AG08395 (cell line): Measurements from ENCODE around the gene LILRB5.
"Not testable (repeated sequence)": the region's sequence is repeated elsewhere in the genome, so short reads cannot be mapped to it uniquely, and the experiment has no call there.

ENCODE experiments used
- DNase-seq: peaks from one replicate; pipeline ENCODE4 v3.0.0; 2012; ENCODE audit warnings: mixed read lengths, low spot score

Gene LILRB5

GRCh38 chr19:54257116-54257480 is at the start of gene LILRB5:
LILRB5 (minus strand) TSS chr19:54257273; CDS start chr19:54257193, 80 bp downstream.
- no peak for DNase-seq

- DNase-seq, result no peak
These were observed 48.1 kb upstream of the LILRB5 start for GRCh38 chr19:54305141-54305540.

GRCh38 chr19:54302257-54302656 is 45.2 kb upstream of the LILRB5 start:
- DNase-seq, result no peak

GRCh38 chr19:54299515-54299914 is 42.4 kb upstream of the LILRB5 start:
- DNase-seq, result no peak

- DNase-seq, result no peak
These were observed 42.0 kb upstream of the LILRB5 start for GRCh38 chr19:54299126-54299498.

- no peak for DNase-seq
These were observed 41.5 kb upstream of the LILRB5 start for GRCh38 chr19:54298357-54299125.

GRCh38 chr19:54297759-54298305 is 40.8 kb upstream of the LILRB5 start:
- no peak for DNase-seq

GRCh38 chr19:54294539-54294938 is 37.5 kb upstream of the LILRB5 start:
- DNase-seq, result no peak

- not testable (repeated sequence) for DNase-seq
These were observed 32.1 kb upstream of the LILRB5 start for GRCh38 chr19:54289160-54289559.

GRCh38 chr19:54287456-54287855 is 30.4 kb upstream of the LILRB5 start:
- DNase-seq, result no peak

GRCh38 chr19:54286283-54286682 is 29.2 kb upstream of the LILRB5 start:
- not testable (repeated sequence) for DNase-seq

GRCh38 chr19:54285427-54286056 is 28.5 kb upstream of the LILRB5 start:
- DNase-seq, result not testable (repeated sequence)

GRCh38 chr19:54282686-54283470 is 25.8 kb upstream of the LILRB5 start:
- no peak for DNase-seq

GRCh38 chr19:54281729-54282075 is 24.6 kb upstream of the LILRB5 start:
- not testable (repeated sequence) for DNase-seq

GRCh38 chr19:54281007-54281728 is 24.1 kb upstream of the LILRB5 start, which contains the start of gene LILRB2:
LILRB2 (minus strand) TSS chr19:54281110; CDS start chr19:54280496, 614 bp downstream.
- DNase-seq, result no peak

GRCh38 chr19:54280441-54280840 is 23.4 kb upstream of the LILRB5 start:
- not testable (repeated sequence) for DNase-seq

GRCh38 chr19:54280025-54280424 is 23.0 kb upstream of the LILRB5 start:
- not testable (repeated sequence) for DNase-seq

- DNase-seq, result no peak
These were observed 22.4 kb upstream of the LILRB5 start for GRCh38 chr19:54279406-54279962.

GRCh38 chr19:54278571-54279195 is 21.6 kb upstream of the LILRB5 start:
- not testable (repeated sequence) for DNase-seq

- not testable (repeated sequence) for DNase-seq
These were observed 21.0 kb upstream of the LILRB5 start for GRCh38 chr19:54278056-54278455.

- not testable (repeated sequence) for DNase-seq
These were observed 20.1 kb upstream of the LILRB5 start for GRCh38 chr19:54277111-54277615.
